ENCODE data around the gene ISOC2.
"Not testable (repeated sequence)": the region's sequence is repeated elsewhere in the genome, so short reads cannot be mapped to it uniquely, and the experiment has no call there.

The ISOC2 gene

DNA sequence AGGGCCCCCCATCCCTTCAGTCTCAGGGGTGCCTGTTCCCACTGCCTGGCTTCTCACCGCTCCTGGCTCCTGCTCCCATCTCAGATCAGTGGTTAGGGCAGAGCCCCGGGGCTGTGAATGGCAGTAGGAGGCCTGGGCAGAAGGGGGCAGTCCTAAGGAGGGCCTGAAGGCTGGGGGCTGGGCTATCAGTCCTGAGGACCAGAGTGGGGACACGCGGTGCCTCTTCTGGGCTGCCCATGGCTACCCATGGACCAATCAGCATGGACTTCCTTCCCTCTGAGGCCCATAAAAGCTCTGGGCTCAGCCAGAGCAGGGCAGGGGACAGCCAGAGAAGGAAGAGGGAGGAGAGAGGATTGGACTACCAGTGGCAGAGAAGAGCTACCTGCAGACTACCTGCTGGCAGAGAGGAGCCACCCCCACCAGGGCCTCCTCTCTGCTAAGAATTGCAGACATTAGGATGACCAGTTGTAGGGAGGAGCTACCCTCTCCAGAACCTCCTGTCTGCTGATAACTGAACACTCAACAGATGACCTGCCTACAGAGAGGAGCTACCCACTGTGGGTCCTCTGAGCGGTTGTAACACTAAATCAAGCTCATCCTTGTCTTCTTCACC, 41.7 kb downstream of the ISOC2 start:
- FAIRE-seq (no peak), DNase-seq (ENCODE audit: extremely low spot score, insufficient read length, low read depth) (no peak)

- FAIRE-seq (no peak), DNase-seq (ENCODE audit: extremely low spot score, insufficient read length, low read depth) (no peak)
Observed at GRCh38 chr19:55419103-55419502, 42.3 kb downstream of the ISOC2 start.

- peak; percentile 67 for FAIRE-seq
Observed at GRCh38 chr19:55418185-55418584, 43.3 kb downstream of the ISOC2 start.

DNA sequence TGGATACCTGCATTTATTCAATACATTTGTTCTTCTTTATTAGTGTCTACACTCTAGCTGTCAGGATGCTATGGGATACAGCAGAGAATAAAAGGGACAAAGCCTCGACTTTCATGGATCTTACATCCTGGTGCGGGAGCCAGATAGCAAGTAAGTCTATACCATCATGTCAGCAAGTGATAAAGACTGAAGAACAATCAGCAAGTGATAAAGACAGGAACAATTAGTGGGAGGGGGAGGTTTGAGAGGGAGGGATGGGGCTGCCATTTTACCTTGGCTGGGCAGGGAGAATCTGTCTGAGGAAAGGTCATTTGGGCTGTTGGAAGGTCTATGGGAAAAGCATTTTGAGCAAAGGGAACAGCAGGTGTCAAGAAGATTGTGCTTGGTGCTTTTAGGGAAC, 51.3 kb downstream of the ISOC2 start:
- DNase-seq (ENCODE audit: extremely low spot score, insufficient read length, low read depth) (no peak), FAIRE-seq (no peak)

More at GRCh38 chr19:55418185-55418584, 43.3 kb downstream of the ISOC2 start:
- DNase-seq (ENCODE audit: extremely low spot score, insufficient read length, low read depth) = no peak

DNA sequence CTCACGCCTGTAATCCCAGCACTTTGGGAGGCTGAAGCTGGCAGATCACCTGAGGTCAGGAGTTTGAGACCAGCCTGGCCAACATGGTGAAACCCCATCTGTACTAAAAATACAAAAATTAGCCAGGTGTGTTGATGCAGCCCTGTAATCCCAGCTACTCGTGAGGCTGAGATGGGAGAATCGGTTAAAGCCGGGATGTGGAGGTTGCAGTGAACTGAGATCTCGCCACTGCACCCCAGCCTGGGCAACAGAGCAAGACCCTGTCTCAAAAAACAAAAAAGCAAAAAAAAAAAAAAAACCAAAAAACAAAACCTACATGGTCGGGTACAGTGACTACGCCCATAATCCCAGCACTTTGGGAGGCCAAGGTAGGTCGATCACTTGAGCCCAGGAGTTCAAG, 52.3 kb downstream of the ISOC2 start:
- not testable (repeated sequence) for DNase-seq (ENCODE audit: extremely low spot score, insufficient read length, low read depth)

GRCh38 chr19:55408533-55408872, 52.9 kb downstream of the ISOC2 start:
- no peak for DNase-seq (ENCODE audit: extremely low spot score, insufficient read length, low read depth)
- FAIRE-seq = no peak

More for the DNA sequence above, 52.3 kb downstream of the ISOC2 start:
- not testable (repeated sequence) for FAIRE-seq

GRCh38 chr19:55407800-55408532, 53.5 kb downstream of the ISOC2 start:
- DNase-seq (ENCODE audit: extremely low spot score, insufficient read length, low read depth) (peak; percentile 96), FAIRE-seq (peak; percentile 97)

DNA sequence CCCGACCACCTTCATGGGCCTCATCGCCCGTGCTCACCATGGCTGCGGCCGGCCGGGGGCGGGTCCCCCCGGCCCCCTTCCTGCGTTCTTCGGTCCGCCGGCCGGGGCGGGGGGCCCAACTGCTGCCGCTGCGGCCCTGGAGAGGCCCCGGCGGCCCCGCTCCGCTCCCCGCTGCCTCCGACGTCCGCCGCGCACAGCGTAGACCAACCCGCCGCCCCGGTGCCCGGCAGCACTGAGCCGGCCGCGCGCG, 54.0 kb downstream of the ISOC2 start, which contains the start of gene UBE2S:
TSS of gene UBE2S (minus strand) at position 239 of the 250 bp plus-strand sequence. CDS start at position 40, 199 bp downstream.
- FAIRE-seq; DNase-seq (ENCODE audit: extremely low spot score, insufficient read length, low read depth): not testable (repeated sequence)

DNA sequence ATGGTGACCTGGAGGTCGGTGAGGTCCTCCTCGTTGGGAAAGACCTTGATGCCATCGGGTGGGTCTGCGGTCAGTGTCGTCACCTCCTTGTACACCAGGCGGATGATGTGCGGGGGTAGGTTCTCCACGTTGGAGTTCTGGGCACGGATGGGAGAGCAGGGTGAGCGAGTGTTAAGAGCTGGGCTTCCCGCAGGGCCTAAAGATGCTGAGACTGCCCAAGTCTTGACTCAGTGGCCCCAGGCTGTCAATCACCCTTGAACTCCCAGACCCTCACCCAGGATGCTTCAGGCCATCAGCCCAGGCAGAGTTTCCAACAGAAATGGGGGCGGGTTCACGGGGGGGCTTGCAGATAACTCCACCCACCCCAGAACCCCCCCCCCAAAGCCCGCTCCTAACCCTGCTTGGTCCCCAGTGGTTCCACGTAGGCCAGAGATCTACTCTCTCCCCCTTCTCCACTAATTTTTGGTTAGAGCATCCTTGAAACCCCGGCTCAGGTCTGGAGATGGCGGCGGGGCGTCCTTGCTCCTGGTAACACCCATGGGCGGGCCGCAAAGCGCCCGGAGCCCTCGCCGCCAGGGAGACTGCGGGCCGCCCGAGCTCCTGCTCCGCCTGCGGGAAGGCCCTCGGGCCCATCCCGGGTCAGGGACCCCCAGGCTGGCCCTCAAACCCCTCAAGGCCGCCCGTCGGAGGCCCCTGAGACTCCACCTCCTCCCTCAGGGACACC, 54.5 kb downstream of the ISOC2 start:
- no peak for FAIRE-seq
- no peak for DNase-seq (ENCODE audit: extremely low spot score, insufficient read length, low read depth)

DNA sequence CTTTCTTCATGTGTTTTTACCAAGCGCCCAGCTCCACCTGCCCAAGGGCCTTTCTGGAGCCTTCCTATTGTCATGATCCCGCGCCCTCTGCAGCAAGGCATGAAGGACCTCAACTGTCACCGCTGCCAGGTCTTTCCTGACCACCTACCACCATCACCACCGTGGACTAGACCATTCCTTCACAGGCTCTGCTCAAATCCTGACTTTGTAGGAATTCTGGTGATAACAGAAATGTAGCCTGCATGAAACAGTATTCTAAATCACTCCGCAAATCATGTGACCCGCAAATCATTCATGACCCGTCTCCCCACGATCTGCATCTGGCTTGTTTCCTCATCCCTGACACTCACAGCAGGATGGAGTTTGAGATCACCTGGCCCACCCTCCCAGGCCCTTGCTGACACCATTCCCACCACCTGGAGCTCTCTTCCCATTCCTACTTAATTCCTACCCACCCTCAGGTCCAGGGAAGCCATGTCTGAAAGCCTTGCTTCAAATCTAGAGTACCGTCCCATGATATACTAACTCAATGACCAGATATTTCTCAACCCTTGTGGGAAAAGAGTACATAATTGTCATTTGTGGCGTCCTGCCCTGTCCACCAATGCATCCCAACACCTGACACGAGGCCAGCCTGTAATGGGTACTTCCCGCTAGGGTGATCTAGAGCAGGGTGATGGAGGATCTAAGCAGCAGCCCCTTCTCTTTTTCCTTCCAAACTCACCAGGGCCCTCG, 55.2 kb downstream of the ISOC2 start:
- FAIRE-seq = no peak
- no peak for DNase-seq (ENCODE audit: extremely low spot score, insufficient read length, low read depth)

DNA sequence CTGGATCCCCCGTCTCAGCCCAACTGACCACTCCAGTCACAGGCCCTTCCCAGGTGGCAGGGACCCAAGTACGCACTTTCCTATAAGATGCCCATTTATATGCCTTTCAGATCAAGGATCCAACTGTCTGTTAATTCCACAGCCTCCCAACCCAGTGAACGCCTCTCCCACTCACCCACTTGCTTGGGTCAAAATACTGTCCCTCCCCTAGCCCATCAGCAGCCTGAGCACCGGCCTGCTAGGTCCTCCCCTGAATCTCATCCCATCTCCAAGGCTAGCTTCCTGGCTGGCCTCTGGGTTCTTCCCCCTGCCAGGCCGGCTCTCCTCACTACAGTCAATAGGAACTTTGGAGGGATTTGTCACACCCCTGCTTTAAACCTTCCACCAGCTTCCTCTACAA, 55.8 kb downstream of the ISOC2 start:
- no peak for FAIRE-seq

More for the DNA sequence above, 55.8 kb downstream of the ISOC2 start:
- DNase-seq (ENCODE audit: extremely low spot score, insufficient read length, low read depth) = no peak
